Muscle of arm (tissue), 12 donors: ENCODE results near the gene SPARC. TPM values are rescaled to one million over a fixed set of nuclear protein-coding genes. Genes with fewer than 3 reads are reported as not detected.

Experiments
- DNase-seq: peaks from one replicate; pipeline ENCODE4 v3.0.0-alpha.2; 2013
- polyA plus RNA-seq, 12 donors: library from polyadenylated mRNA; unstranded; fragments of 120-200 nt; gene quantifications; one replicate each; pipeline ENCODE4 v1.2.1, GENCODE V29; 2013; ENCODE audit not compliant: insufficient read length in 12 of 12

The SPARC gene
- polyA plus RNA-seq, 12 donors = 3,389 to 6,972 (median 4,467) TPM

- no peak for DNase-seq
These were observed 21.8 kb downstream of the SPARC start for GRCh38 chr5:151664694-151665585.

DNA sequence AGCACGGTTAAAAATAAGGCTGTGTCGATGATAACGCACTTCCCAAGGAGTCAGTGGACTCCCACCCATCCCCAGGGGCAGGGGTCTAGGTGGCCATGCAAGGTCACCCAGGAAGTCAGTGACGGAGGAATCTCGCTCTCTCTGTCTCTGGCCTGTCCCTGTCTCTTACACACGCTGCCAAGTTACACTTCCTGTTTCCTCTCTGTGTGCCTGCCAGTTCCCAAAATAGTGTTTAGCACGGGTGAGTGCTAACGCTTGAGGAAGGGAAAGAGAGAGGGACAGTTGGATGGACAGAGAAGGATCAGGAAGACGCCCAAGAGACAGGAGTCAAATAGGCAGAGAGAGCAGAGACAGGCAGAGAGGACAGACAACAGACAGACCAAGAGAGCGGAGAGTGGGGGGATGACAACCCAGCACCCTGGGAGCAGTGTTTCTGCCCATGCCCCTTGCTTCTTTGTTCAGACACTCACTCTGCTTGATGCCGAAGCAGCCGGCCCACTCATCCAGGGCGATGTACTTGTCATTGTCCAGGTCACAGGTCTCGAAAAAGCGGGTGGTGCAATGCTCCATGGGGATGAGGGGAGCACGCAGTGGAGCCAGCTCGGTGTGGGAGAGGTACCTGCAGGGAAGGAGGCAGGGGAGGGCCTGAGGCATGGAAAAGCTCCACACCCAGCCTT lies 23.0 kb downstream of the SPARC start:
- no peak for DNase-seq

DNA sequence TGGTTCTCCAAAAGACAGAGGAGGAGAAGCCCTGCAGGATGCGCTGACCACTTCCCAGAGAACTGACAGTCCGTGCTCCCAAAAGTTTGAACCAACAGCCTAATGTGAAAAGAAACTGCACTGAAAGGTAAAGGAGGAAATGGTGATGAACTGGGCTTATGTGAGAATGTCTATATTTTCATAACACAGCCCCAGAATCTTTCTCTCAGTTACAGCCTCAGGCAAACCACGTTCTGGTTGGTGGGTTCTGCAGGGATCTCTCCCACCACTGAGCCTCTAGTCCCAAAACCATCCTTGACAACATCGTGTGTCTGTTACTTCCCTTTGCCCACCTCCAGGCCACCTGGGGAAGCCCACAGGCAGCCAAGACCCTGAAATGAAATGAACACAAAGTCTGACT lies 23.9 kb downstream of the SPARC start:
- no peak for DNase-seq

- no peak for DNase-seq
These were observed 24.6 kb downstream of the SPARC start for GRCh38 chr5:151661968-151662732.

GRCh38 chr5:151660616-151661495 lies 25.9 kb downstream of the SPARC start:
- no peak for DNase-seq

DNA sequence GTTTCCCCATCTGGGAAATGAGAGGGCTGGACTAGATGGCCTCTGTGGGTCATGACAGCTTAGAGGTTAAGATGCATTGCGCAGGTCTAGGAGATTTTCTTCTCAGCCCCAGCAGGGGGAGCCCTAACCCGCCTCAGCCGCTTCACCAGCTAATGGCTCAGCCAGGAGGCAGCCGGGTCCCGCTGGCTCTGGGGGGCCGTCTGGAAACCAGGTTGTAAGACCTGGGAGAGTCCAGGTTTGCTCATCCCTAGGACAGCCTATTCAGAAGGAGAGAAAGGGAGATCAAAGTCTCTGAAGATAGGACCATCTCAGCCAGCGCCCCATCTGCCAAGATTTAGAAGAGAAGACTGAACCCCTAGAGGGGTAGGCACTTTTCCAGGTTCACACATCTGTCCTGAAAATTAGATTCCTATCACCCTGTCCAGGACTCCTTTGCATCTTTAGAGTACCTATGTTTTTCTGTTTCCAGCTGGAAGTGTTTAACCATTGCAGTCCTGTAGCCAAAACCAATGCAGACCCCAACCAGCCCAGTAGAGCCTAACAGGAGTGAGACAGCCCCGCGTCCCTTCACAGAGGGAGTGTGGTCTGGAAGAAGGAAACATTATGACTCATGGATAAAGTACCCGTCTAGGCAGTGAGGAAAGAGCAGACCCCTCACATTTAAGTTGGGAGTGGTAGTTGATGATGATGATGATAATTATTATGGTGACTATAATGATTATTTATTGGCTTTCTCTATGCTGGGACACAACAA lies 27.5 kb downstream of the SPARC start:
- DNase-seq = peak; percentile 88

GRCh38 chr5:151657114-151657513 lies 29.6 kb downstream of the SPARC start:
- DNase-seq = no peak

GRCh38 chr5:151656311-151656710 lies 30.4 kb downstream of the SPARC start:
- no peak for DNase-seq

GRCh38 chr5:151651997-151652645 lies 34.6 kb downstream of the SPARC start:
- DNase-seq = peak; percentile 83

DNA sequence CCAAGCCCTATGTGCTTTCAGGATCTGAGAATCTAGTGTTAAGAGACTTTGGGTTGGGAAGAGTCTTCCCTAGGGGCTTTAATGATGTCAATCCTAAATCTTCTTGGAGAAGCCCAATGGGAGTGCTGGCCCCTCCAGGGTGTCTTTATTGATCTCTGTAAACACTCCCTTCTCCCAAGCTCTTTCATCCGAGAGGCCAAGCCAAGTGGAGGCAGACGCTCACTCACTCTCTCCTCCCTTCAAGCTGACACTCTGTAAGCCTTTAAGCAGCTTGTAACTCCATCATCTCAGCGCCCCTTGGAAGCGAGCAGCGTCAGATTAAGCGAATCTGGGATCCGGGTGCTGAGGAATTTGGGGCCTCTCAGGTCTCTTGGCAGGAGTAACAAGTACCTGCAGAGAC lies 37.7 kb downstream of the SPARC start:
- DNase-seq = no peak

GRCh38 chr5:151648089-151648488 lies 38.6 kb downstream of the SPARC start:
- no peak for DNase-seq

GRCh38 chr5:151647320-151647861 lies 39.3 kb downstream of the SPARC start:
- no peak for DNase-seq

GRCh38 chr5:151646334-151646733 lies 40.4 kb downstream of the SPARC start:
- DNase-seq = no peak

GRCh38 chr5:151643388-151643787 lies 43.3 kb downstream of the SPARC start:
- no peak for DNase-seq

DNA sequence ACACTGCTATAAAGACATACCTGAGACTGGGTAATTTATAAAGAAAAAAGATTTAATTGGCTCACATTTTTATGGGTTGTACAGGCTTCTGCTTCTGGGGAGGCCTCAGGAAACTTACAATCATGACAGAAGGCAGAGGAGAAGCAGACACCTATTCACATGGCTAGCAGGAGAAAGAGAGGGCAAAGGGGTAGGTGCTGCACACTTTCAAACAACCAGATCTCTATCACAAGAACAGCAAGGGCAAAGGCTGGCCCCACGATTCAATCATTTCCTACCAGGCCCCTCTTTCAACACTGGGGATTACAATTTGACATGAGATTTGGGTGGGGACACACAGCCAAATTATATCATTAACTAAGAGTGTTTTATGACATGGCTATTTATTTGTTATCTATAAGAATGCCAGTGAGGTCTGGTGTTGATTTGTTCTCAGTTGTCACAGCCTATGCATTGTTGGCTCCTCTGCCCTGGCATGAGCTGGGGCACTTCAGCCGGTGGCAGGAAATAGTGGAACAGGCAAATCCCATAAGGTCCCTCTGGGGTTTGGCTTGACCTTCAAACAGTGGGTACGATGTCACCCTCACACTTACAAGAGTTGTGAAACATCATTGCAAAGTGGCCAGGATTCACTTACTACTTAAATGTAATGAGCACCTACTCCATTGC lies 44.1 kb downstream of the SPARC start:
- DNase-seq = no peak

DNA sequence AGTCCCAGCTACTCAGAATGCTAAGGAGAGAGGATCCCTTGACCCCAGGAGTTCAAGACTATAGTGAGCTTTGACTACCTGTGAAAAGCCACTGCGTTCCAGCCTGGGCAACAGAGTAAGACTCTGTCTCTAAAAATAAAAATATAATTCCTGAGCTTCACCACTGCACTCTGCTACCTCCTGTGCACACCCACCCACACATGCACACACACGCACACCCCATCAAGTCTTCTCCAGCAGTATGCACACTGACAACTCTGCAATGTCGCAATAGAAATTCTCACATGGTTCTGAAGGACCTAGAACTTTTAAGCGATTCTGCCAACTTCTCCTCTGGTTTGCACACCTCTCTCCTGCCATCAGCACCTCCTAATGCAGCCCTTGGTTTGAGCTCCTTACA lies 48.1 kb downstream of the SPARC start:
- no peak for DNase-seq

DNA sequence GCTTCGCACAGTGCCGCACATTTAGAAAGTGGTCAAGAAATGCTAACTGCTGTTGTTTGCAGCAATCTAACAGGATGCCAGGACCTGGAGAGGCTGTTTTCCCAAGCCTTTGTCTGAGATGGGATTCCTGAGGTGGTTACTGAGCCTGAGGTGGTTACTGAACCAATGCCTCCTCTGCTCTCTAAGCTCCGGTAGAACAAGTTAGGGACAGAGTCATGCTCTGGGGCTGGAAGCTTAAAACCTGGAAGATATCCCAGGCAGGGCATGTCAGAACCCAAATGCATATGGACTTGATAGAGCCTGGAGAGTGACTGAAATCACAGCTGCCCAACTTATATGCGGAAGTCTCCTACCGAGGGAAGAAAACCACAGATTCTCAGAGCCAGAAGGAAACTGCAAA lies 49.0 kb downstream of the SPARC start:
- DNase-seq = no peak

DNA sequence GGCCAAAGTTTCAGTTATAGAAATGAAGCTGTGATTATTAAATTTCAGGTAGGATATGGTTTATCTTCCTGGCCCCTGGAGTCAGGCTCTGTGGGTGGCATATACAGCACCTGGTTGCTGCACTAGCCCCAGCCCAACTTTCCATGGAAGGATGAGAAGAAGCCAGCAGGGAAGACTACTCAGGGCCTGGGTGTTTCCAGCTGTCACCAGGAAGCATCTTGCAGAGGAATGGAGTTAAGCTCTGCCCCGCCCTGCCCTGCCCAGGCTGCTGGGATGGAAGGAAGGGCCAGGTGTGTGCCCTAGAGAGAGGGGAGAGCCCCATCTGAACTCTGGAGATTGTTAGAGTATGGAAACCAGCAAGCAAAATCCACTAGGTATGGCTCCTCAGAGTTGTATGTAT lies 52.8 kb downstream of the SPARC start:
- DNase-seq = no peak

DNA sequence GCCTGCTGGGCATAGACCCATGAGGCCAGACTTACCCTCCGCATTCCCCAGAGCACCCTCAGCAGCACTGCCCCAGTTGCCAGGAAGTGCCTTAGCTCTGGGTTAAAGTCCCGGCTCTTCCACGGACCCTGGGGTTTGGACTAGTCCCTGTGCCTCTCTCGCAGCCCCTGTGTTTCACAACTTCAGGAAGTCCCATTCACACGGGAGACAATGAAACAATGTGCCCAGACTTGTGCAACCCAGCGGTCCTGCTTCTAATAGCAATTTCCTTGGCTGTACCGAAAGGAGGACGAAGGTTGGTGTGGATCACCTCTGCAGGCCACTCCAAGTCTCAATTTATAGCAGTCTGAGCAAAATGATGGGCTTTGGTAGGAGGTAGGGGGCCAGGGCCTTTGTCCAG lies 53.8 kb downstream of the SPARC start:
- DNase-seq = no peak
